GM18507 (cell line): ENCODE data around the gene DCDC2C.

Experiments
- DNase-seq: peaks from one replicate; pipeline ENCODE4 v3.0.0; 2011; ENCODE audit warnings: low read depth; ENCODE audit not compliant: insufficient read length; ENCODE audit errors: extremely low spot score
- FAIRE-seq: peaks from 2 replicates; lab custom pipeline; 2011; peaks lifted over from hg19 to GRCh38; lab: Jason Lieb, UNC

Gene DCDC2C

GRCh38 chr2:3741396-3741795, 38.0 kb downstream of the DCDC2C start:
- DNase-seq (no peak), FAIRE-seq (no peak)

- no peak for DNase-seq
- FAIRE-seq, result no peak
These were observed 38.7 kb downstream of the DCDC2C start for GRCh38 chr2:3741867-3742602.

GRCh38 chr2:3742743-3743508, 39.6 kb downstream of the DCDC2C start:
- FAIRE-seq, result no peak
- no peak for DNase-seq

DNA sequence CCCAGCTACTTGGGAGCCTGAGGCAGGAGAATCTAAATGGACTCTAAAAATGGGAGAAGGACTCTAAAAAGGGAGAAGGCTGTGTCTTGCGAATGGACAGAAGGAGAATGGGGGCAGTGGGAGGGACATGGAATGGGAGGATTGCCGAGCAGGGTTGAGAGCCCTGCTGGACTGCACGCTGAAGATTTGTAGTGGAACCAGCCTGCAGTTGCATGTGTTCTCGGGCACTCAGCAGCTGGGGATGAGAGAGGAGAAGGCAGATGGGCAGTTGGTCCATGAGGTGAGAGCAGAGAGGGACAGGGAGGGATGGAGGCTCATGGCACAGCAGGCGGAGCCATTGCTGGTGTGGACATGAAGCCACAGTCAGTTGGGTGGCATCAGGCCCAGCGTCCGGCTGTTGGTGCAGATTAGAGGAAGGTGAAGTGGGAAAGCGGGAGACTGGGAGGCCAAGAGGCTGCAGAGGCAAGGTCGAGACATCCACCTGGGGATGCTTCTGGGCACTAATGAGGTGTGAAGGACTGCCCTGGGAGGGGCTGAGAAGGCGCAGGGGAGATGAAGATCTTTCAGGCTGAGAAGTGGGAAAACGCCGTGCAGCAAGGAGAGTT, 40.7 kb downstream of the DCDC2C start:
- DNase-seq (no peak), FAIRE-seq (no peak)

DNA sequence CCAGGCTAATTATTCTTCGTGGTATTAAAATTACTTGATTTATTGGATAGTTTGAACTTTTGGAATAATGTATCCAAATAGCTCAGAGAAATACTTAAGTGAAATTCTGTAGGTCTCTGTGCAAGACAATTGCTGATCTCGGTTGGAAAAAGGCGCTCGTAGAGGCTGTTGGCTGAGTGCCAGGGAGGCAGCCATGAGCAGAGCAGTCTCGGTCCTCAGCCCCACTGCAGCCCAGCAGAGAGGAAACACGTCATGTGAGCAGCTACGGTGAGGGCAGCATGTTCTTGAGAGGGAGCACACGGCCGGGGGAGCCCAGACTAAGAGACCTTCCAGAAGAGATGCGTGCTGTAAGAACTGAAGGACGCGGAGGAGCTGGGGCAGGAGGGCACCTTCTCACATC, 42.5 kb downstream of the DCDC2C start:
- DNase-seq (no peak), FAIRE-seq (no peak)

- DNase-seq (no peak), FAIRE-seq (no peak)
These were observed 43.8 kb downstream of the DCDC2C start for GRCh38 chr2:3747032-3747654.

GRCh38 chr2:3747826-3748225, 44.5 kb downstream of the DCDC2C start:
- FAIRE-seq, result no peak

DNA sequence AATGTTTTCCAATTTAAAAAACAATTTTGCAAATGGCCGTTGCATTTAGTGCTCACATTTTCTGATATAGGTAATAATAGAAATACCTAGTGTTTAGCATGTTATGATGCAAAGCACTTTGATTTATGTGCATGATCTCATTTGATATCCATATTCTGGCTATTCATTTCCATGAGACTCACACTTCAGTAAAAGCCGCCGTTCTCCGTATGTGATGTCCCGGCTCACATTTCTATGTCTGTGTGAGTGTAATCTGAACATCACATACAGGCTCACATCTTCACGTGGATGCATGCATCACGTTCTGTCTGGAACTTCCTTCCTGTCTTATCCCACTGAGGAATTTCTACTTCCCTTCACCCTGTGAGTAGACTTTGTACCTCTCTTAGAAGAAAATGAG, 45.8 kb downstream of the DCDC2C start:
- FAIRE-seq (no peak), DNase-seq (no peak)

More at GRCh38 chr2:3747826-3748225, 44.5 kb downstream of the DCDC2C start:
- no peak for DNase-seq

DNA sequence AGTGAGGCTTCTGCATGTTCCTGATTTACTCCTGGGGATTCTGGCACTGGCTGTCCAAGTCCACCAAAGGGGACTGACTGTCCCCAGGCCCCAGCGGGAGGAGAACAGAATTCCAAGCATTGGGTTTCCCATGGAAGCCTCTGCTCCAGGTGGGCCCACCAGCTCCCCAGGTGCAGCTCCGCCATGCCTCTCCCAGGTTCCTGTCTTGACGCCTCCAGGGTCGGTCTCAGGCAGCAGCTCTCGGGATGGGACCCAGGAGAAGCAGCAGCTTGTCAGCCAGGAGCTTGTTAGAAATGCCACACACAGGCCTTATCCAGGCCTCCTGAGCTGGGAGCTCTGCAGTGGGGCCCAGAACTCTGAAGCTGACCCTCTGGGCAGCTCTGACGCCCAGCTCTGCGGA, 47.9 kb downstream of the DCDC2C start:
- no peak for DNase-seq

GRCh38 chr2:3751806-3752205, 48.4 kb downstream of the DCDC2C start:
- FAIRE-seq (no peak), DNase-seq (no peak)

More for the DNA sequence above, 47.9 kb downstream of the DCDC2C start:
- FAIRE-seq, result no peak

GRCh38 chr2:3752376-3752775, 49.0 kb downstream of the DCDC2C start:
- FAIRE-seq (no peak), DNase-seq (no peak)

- DNase-seq (no peak), FAIRE-seq (no peak)
These were observed 50.2 kb downstream of the DCDC2C start for GRCh38 chr2:3753561-3753960.

DNA sequence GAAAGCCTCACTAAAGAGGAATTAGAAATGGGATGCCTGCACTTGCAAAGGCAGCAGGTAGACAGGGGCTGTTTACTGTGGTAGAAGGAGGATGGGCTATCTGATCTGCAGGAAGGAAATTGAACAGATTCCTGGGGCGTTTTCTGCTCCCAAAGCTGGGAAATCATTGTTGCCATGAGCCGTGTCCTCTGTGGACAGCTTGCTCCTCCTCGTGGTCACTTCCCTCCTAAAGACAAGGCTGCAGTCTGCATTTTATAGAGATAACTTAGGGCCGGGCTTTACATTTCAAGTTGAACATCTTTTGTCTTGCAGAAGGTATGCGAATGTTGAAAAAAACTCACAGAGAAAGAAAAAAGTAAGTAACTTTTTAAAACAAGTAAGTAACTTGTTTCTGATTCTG, 50.9 kb downstream of the DCDC2C start:
- no peak for FAIRE-seq

DNA sequence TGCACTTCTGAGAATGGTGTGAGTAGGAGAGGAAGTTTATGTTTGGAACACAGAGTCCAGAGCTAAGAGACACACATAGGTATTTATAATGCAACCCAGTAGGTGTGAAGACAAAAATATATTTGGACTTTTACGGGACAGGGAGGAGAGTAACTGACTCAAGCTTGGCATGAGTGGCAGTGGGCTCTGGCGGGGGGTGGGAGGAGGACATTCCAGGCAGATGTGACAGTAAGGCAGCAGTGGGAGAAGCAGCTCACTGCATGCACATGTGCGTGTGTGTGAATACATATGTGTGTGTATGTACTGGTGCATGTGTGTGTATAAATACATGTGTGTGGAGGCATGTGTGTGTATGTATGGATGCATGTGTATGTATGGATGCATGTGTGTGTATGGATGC, 51.4 kb downstream of the DCDC2C start:
- DNase-seq (no peak), FAIRE-seq (no peak)

More for the DNA sequence above, 50.9 kb downstream of the DCDC2C start:
- DNase-seq, result no peak

DNA sequence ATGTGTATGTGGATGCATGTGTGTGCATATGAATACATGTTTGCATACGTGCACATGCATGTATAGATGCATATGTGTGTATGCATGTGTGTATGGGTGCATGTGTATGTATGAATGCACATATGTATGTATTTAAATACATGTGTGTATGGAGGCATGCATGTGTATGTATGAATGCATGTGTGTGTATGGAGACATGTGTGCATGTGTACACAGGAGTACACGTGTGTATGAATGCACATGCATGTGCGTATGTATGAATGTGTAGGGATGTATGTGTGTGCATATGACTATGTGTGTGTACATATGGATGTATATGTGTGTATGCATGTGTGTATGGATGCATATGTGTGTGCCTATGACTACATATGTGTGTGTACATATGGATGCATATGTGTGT, 51.9 kb downstream of the DCDC2C start:
- no peak for DNase-seq
- FAIRE-seq, result no peak

- DNase-seq (no peak), FAIRE-seq (no peak)
These were observed 52.9 kb downstream of the DCDC2C start for GRCh38 chr2:3756306-3756705.

GRCh38 chr2:3758906-3759305, 55.5 kb downstream of the DCDC2C start:
- no peak for FAIRE-seq
- DNase-seq, result no peak

GRCh38 chr2:3759331-3759730, 56.0 kb downstream of the DCDC2C start:
- FAIRE-seq (no peak), DNase-seq (no peak)

GRCh38 chr2:3759761-3760160, 56.4 kb downstream of the DCDC2C start:
- DNase-seq, result no peak
- FAIRE-seq, result no peak

DNA sequence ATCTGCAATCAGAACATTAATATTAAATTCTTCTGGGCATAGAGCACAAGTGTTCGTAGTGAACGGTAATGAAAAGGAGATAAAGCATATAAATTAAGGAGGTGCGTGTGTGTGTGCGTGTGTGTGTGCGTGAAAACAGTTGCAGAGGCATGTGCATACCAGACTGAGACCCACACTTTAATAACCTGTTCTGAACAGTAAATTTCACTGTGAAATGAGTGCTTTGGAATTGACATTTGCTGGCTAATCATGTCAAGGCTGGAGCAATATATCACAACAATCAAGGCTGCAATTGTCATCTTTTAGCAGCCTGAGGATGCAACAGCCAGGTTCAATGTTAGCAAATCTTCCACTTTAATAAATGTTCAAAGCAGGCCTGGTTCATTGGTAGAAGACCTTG, 57.9 kb downstream of the DCDC2C start:
- no peak for FAIRE-seq
- DNase-seq, result no peak
